Measurements from ENCODE around the gene SH3PXD2A.

DNA sequence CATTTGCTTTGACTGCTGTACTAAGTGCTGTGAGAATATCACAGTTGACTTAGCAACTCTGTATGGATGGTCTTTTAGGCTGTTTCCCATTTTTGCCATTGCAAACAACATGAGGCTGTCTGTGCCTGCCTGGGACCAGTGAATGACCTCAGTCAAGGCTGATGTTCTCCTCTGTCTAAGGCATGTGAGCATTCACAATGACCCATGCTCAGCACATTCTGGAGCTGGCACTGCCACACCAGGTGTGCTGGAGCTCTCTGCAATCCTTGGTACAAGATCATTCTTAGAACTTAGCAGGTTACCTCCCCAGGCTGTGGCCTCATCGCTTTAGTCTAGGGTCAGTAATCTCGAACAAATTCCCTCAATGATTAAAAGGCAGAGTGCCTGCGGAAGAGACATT lies 61.9 kb downstream of the SH3PXD2A start:
- TF ChIP-seq GATA2 (IDR thresholded peaks at IDR 0.05; ENCODE audit: low read depth, low read length) (no peak), GATA3 (IDR thresholded peaks at IDR 0.05; ENCODE audit: low read depth, low read length) (no peak)

Data from SH-SY5Y (cell line).